GM23338 (cell line): ENCODE data around the gene CTNNA2.

Experiments used
- CREB1 ChIP-seq: fragments of 250-450 bp; sonication (Bioruptor Pico); IDR thresholded peaks from 2 replicates; pipeline ENCODE4 v1.5.0; 2020; ENCODE audit warnings: low read depth, mild to moderate bottlenecking, moderate library complexity
- EZH2phosphoT487 ChIP-seq: fragments of 200-600 bp; sonication (generic); IDR thresholded peaks from one replicate; pipeline ENCODE4 v1.8.1; 2018; ENCODE audit warnings: antibody characterized with exemption; ENCODE audit not compliant: unreplicated experiment
- POLR2AphosphoS5 ChIP-seq: IDR thresholded peaks from 2 replicates; pipeline ENCODE4 v1.6.1; 2016; ENCODE audit warnings: antibody characterized with exemption, low read depth
- REST ChIP-seq: IDR thresholded peaks from one replicate; pipeline ENCODE4 v1.6.1; 2018; ENCODE audit warnings: antibody characterized with exemption; ENCODE audit not compliant: unreplicated experiment
- TF ChIP-seq, protein P1 (sequence below), 2 experiments: fragments of 200-600 bp in 1 of 2; sonication (generic) in 1 of 2; conservative IDR thresholded peaks; 2 replicates each; pipeline versions ENCODE4 v1.5.1 to v1.6.1; 2016 to 2017; ENCODE audit warnings: antibody characterized with exemption in 2 of 2, low read depth in 2 of 2, mild to moderate bottlenecking in 2 of 2, moderate library complexity in 1 of 2

DNA sequence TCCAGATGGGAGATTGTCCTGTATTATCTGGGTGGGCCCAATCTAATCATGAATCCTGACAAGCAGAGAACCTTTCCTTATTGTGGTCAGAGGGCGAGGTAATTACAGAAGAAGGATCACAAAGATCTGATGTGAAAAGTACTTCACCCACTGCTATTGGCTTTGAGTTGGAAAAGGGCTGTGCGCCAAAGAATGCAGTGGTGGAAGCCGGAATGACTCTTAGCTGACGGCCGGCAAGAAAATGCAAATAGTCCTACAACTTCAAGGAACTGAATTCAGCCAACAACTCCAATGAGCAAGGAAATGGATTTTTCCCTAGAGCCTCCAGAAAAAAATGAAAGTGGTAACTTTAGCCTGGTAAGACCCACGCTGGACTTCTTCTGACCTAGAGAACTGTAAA is 67.3 kb downstream of the CTNNA2 start:
- TF ChIP-seq, protein P1, sequence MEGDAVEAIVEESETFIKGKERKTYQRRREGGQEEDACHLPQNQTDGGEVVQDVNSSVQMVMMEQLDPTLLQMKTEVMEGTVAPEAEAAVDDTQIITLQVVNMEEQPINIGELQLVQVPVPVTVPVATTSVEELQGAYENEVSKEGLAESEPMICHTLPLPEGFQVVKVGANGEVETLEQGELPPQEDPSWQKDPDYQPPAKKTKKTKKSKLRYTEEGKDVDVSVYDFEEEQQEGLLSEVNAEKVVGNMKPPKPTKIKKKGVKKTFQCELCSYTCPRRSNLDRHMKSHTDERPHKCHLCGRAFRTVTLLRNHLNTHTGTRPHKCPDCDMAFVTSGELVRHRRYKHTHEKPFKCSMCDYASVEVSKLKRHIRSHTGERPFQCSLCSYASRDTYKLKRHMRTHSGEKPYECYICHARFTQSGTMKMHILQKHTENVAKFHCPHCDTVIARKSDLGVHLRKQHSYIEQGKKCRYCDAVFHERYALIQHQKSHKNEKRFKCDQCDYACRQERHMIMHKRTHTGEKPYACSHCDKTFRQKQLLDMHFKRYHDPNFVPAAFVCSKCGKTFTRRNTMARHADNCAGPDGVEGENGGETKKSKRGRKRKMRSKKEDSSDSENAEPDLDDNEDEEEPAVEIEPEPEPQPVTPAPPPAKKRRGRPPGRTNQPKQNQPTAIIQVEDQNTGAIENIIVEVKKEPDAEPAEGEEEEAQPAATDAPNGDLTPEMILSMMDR (conservative IDR thresholded peaks at IDR 0.05; ENCODE audit: low read depth in 2 of 2) = peak in 1 of 2 experiments; percentile 24; a peak in 3 of 4 replicates
- TF ChIP-seq POLR2AphosphoS5 (no peak), EZH2phosphoT487 (no peak), CREB1 (CRISPR knock-in tag) (no peak), REST (no peak)
